GM10847 (cell line): ENCODE data around the gene ADCY9.

Source experiments
- POLR2A ChIP-seq: IDR thresholded peaks from 2 replicates; pipeline ENCODE4 v1.6.1; 2011; ENCODE audit not compliant: insufficient read length; ENCODE audit errors: extremely low read depth

Gene ADCY9

GRCh38 chr16:4133897-4134372, 17.7 kb upstream of the ADCY9 start:
- TF ChIP-seq POLR2A: no peak

GRCh38 chr16:4131621-4132020, 15.4 kb upstream of the ADCY9 start:
- TF ChIP-seq POLR2A: no peak

- no peak for TF ChIP-seq POLR2A
Measured at GRCh38 chr16:4124535-4125294, 8.5 kb upstream of the ADCY9 start.

DNA sequence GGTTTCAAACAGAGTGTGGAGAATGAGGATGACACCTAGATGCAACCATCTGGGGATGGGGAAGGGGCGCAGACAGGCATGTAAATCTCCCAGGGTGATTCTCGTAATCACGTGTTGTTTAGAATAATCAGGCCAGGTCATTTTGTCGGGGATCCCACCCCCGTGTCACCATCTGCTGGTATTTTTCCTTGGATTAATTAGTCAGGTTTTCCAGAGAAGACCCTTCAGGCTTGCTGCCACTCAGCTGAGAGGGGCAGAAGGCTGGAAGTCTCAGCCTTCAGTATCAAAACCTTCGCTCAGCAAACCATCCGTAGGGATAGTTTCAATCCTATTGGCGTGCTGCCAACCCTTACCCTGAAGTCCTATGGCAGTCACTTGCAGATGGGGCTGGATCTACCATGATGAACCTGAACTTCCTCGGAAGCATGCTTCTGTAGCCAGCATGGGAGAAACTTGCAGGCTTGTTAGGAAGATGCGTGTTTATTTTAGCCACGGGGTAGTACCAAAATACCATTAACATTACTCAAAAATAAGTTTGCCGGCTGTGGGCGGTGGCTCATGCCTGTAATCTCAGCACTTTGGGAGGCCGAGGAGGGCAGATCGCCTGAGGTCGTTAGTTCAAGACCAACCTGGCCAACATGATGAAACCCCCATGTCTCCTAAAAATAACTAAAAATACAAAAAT, 7.5 kb upstream of the ADCY9 start:
- TF ChIP-seq POLR2A: no peak

DNA sequence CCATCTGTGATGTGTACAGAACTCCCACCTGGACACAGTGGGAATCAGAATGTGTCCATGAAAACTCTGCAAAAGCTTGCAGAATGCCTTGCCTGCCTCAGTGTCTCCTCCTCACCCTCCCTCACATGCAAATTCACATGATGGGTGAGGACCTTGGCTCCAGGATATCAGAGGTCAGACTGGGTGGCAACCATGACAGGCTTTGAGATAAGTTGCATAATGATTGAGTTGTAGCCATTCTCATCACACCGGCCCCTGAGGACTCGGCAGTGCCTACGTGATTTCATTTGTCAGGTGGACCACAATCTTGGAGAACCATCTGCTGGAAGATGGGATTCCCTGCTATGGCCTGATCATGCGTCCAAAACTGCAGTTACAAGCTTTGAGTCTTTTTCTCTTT, 3.9 kb upstream of the ADCY9 start:
- TF ChIP-seq POLR2A: no peak

DNA sequence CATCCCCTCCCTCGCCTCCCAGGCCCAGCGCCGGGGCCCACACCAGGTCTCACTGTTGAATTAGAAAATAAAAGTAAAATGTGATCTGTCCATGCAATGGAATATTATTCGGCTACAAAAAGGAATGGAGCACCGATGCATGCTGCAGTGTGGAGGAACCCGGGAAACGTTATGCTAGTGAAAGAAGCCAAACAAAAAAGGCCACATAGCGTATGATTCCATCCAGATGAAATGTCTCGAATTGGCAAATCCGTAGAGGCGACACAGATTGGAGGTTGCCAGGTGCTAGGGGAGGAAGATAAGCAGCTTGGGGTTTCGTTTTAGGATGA, 972 bp upstream of the ADCY9 start:
- no peak for TF ChIP-seq POLR2A

DNA sequence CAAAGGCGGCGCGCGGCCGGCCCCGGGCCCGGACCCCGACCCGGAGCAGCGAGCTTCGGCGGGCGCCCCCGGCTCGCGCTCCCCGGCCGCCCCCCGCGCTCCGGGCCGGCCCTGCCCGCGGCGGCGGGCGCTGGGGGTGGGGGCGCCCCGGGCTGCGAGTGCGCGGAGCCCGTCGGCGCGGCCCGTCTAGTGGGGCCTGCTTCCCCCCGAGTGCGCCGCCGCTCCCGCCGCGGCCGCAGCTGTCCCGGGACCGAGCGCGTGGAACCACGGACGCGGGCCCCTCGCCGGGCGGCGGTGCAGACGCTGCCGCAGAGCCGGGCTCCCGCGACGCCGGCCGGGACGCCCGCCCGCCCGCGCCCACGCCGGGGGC, 308 bp downstream of the ADCY9 start:
- no peak for TF ChIP-seq POLR2A

DNA sequence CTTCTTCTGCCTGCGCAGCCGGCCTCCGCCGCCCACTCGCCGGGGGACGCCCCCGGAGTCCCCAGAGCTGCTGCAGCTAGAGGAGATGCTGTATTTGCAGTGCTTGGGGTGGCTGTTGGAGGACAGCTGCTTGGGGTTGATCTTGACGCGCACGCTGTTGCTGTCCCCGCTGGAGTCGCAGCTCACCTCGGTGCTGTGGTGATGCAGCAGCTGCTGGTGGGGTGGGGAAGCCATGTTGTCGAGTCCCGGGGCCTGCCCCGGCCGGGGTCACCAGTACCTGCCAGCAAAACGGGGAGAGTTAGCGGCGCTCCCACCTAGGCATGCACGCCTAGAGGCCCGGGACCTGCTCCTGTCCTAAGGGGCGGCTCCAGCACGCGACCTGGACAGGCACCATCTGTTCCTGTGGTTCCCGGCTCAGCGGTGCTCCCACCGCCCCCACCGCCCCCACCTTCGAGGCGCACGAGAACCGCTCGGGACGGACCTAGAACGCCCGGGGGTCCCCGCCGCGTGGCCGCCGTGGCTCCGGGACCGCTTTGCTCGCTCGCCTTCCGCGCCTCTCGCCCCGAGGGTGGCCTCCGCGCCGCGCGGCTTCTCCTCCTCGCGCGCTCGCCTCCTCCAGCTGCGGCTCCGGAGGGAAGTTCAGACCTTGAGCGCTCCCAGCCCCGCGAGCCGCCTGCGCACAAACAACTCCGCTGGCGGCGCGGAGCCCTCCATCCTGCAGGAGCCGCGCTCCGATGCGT, 863 bp downstream of the ADCY9 start:
- TF ChIP-seq POLR2A: no peak

GRCh38 chr16:4114257-4115208, 1.7 kb downstream of the ADCY9 start:
- no peak for TF ChIP-seq POLR2A

DNA sequence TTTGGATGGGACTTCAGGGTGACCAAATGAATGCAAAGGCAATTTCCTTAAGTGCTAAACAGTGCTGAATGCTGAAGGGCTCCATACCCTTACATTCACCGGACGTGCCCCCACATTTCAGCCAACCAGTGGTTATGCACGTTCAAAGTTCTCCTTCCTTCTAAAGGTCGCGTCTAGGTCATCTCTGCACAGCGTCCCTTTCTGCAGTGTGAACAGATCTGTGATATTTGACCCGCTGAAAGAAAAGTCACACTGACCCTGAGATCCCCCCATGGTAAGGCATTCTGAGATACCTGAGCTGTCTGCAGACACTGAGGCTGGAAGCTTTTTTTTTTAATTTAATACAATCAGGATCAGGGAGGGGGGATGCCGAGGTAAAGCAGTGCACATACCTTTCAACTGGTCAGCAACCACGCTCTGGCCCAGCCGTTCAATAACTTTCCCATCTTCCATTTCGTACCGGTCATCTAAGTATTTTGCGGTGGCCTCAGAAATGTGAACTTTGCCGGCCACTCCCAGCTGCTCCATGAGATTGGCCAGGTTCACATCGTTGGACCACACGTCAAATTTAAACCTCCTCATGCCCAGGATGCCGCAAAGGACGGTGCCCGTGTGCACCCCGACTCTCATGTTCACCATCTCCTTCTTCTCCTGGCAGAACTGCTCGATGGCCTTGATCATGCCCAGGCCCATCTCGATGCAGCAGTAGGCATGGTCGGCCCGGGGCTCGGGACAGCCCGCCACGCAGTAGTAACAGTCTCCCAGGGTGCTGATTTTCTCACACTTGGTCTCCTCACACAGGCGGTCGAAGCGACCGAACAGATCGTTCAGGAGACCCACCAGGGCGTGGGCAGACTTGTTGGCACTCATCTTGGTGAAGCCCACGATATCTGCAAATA, 2.6 kb downstream of the ADCY9 start:
- TF ChIP-seq POLR2A: no peak

GRCh38 chr16:4111748-4112696, 4.2 kb downstream of the ADCY9 start:
- no peak for TF ChIP-seq POLR2A

DNA sequence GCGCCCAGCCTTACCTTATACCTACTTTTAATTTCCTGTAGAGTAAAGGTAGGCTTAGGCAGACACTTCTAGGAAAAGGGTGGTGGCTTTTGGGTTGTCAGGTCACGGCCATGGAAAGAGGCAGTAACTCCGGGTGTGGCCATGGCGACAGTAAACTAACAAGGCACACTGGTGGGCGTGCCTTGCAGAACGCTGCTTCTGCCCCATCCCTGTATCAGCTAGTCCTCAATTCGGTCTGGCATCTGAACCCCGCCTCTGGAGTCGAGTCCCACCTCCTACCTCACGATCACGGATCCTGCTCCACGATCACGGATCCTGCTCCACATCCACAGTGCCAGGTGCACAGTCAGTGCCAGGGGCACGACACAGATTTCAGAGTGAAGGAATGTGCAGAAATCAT, 5.6 kb downstream of the ADCY9 start:
- no peak for TF ChIP-seq POLR2A

GRCh38 chr16:4110065-4110464, 6.2 kb downstream of the ADCY9 start:
- TF ChIP-seq POLR2A: no peak
